GM18517 (cell line): ENCODE results near the gene MIX23.

Experiments used
- ATAC-seq: cut with Tn5 transposase; IDR thresholded peaks from one replicate; pipeline ENCODE4 v1.9.1; 2021; ENCODE audit warnings: mild to moderate bottlenecking, moderate library complexity; ENCODE audit not compliant: unreplicated experiment

Gene MIX23

GRCh38 chr3:122382888-122383666 lies at the start of gene MIX23:
MIX23 (minus strand) TSS chr3:122383231; CDS start chr3:122383224, 7 bp downstream.
- peak; percentile 36 for ATAC-seq

DNA sequence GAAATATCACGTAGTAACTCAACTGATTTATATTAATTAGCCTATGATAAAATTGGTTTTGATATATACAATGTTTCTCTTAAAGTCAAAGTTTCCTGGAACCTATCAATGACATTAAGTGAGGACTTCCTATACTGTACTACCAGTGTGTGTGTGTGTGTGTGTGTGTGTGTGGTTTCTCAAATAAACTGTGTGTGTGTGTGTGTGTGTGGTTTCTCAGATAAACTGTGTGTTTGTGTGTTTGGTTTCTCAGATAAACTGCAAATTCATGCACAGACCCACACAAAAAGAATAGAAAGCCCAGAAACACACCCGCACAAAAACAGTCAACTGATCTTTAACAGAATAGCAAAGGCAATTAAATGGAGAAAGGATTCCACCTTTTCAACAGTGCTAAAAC lies 47.3 kb upstream of the MIX23 start:
- no peak for ATAC-seq

GRCh38 chr3:122427857-122428471 lies 44.9 kb upstream of the MIX23 start:
- no peak for ATAC-seq

GRCh38 chr3:122421836-122422235 lies 38.8 kb upstream of the MIX23 start:
- ATAC-seq: no peak

GRCh38 chr3:122421101-122421500 lies 38.1 kb upstream of the MIX23 start:
- no peak for ATAC-seq

DNA sequence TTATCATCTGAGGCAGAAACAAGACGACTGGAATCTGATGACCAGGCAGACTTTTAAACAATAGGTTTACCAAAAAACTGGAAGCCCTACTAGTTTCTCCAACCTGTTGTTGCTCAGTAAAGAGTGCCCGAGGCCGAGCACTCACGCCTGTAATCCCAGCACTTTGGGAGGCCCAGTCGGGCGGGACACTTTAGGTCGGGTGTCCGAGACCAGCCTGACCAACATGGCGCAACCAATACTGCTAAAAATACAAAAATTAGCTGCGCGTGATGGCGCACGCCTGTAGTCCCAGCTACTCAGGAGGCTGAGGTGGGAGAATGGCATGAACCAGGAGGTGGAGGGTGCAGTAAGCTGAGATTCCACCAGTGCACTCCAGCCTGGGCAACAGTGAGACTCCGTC lies 33.9 kb upstream of the MIX23 start:
- no peak for ATAC-seq

GRCh38 chr3:122415762-122416654 lies 33.0 kb upstream of the MIX23 start, which contains the start of gene WDR5B:
WDR5B (minus strand) TSS chr3:122416062; CDS start chr3:122415528, 534 bp downstream.
- ATAC-seq: peak; percentile 79

DNA sequence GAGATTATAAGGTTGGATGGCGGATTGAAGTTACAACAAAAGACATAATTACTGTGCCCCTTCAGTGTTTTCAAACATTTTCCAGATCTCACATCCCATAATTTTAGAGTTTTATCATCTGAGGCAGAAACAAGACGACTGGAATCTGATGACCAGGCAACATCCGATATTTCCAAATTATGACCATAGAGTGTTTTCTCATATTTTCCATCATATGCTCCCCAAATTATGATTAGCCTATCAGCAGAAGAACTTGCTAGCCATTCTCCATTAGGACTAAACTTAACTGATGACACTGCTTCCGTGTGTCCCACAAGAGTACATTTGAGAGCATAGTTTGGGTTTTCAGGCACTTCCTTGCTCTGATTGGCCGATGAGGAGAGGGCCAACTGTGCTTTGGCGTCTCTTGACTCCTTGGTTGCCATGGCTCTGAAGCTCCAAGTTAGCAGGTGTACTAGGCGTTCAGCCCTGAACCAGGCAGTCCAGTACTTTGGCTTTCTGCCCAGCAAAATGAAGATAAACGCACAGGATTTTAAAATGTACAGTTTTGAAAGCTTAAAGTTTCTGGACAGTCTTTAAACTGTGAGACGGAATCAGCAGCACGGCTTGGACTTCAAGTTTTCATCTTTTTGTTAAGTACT lies 32.2 kb upstream of the MIX23 start:
- ATAC-seq: peak; percentile 47

GRCh38 chr3:122414391-122414790 lies 31.4 kb upstream of the MIX23 start:
- ATAC-seq: no peak

GRCh38 chr3:122410639-122411038 lies 27.6 kb upstream of the MIX23 start:
- ATAC-seq: no peak

GRCh38 chr3:122410111-122410510 lies 27.1 kb upstream of the MIX23 start:
- ATAC-seq: no peak

GRCh38 chr3:122409446-122409845 lies 26.4 kb upstream of the MIX23 start:
- no peak for ATAC-seq

DNA sequence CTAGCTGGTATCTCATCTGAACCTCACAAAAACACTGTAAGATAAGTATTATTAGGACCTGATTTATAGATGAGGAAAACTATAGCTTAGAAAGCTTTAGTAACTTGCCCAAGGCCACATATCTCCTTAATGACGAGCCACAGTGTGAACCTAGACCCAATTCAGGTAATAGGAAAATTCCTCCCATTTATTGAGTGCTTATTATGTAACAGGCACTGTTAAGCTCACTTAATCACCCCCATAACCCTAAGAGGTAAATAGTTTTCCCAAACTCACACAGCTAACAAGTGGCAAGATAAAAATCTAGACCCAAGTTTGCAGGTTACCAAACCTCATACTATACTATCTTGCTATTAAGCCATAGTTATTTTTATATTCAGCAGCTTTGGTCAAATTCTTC lies 24.9 kb upstream of the MIX23 start:
- ATAC-seq: no peak

DNA sequence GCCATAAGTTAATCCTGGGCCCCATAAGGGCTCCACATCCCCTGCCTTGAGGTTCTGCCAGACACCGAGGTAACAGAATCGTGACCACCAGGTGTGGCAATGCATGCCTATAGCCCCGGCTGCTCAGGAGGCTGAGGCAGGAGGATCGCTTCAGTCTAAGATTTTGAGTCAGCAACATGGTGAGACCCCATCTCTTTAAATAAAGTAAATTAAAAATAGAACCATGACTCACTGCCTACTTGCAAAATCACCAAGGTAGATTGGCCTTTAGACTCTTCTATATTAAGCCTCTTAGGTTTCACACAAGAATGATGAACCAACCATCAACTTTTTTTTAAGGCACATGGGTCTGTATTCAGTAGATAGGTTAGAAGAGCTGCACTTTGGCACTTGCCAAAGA lies 23.2 kb upstream of the MIX23 start:
- ATAC-seq: peak; percentile 49

- no peak for ATAC-seq
Observed at GRCh38 chr3:122405015-122405414, 22.0 kb upstream of the MIX23 start.

- ATAC-seq: no peak
Observed at GRCh38 chr3:122403489-122403888, 20.5 kb upstream of the MIX23 start.

DNA sequence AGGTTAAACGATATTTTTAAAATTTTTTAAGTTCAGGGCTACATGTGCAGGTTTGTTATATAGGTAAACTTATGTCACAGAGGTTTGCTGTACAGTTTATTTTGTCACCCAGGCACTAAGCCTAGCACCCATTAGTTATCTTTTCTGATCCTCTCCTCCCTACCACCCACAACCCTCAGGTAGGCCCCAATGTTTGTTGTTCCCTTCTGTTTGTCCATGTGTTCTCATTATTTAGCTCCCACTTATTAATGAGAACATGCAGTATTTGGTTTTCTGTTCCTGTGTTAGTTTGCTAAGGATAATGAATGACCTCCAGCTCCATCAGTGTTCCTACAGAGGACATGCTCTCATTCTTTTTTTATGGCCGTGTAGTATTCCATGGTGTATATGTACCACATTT lies 15.9 kb upstream of the MIX23 start:
- no peak for ATAC-seq

GRCh38 chr3:122397201-122397600 lies 14.2 kb upstream of the MIX23 start:
- ATAC-seq: no peak

GRCh38 chr3:122396511-122396910 lies 13.5 kb upstream of the MIX23 start:
- ATAC-seq: no peak

GRCh38 chr3:122395582-122395981 lies 12.6 kb upstream of the MIX23 start:
- ATAC-seq: no peak

DNA sequence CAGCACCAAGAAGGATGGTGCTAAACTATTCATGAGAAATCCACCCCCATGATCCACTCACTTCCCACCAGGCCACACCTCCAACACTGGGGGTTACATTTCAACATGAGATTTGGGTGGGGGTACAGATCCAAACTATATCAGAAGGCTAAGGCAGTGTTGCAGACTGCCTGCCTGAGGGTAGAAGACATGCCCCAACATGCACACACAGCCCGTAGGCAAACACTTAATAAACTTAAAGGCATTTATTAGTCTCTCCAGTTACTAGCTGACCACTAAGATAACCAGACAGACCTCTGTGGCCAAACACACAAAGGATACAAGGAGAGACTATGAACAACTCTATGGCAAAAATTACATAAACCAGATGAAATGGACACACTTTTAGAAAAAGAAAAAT lies 11.1 kb upstream of the MIX23 start:
- no peak for ATAC-seq
